Left renal pelvis (tissue), 4 donors: ENCODE data around the gene FOCAD. TPM values are rescaled to one million over a fixed set of nuclear protein-coding genes. Genes with fewer than 3 reads are reported as not detected.

Experiments
- DNase-seq, 4 donors: peaks; one replicate each; pipeline ENCODE4 v3.0.0-alpha.2; 2013; ENCODE audit warnings: low read depth in 4 of 4, low spot score in 3 of 4
- polyA plus RNA-seq, 4 donors: library from polyadenylated mRNA; unstranded; fragments of 120-200 nt; gene quantifications; one replicate each; pipeline ENCODE4 v1.2.1, GENCODE V29; 2013; ENCODE audit not compliant: insufficient read length in 4 of 4

The FOCAD gene
- polyA plus RNA-seq, 4 donors: 19.1 to 31.6 (median 29.3) TPM

- DNase-seq: no peak
Observed at GRCh38 chr9:20997503-20998076, 313.5 kb downstream of the FOCAD start.

DNA sequence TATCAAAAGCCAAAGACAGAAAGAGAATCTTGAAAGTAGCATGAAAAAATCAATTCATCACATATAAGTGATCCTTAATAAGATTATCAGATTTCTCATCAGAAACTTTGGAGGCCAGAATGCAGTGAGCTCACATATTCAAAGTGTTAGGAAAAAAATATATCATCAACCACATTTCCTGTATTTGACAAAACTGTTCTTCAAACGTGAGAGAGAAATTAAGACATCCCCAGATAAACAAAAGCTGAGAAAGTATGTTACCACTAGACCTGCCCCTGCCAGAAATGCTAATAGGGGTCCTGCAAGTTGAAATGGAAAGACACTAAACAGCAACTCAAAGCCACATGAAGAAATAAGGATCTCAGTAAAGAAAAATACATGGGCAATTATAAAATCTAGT is 317.5 kb downstream of the FOCAD start:
- no peak for DNase-seq

- no peak for DNase-seq
Observed at GRCh38 chr9:21002040-21002439, 318.0 kb downstream of the FOCAD start.

DNA sequence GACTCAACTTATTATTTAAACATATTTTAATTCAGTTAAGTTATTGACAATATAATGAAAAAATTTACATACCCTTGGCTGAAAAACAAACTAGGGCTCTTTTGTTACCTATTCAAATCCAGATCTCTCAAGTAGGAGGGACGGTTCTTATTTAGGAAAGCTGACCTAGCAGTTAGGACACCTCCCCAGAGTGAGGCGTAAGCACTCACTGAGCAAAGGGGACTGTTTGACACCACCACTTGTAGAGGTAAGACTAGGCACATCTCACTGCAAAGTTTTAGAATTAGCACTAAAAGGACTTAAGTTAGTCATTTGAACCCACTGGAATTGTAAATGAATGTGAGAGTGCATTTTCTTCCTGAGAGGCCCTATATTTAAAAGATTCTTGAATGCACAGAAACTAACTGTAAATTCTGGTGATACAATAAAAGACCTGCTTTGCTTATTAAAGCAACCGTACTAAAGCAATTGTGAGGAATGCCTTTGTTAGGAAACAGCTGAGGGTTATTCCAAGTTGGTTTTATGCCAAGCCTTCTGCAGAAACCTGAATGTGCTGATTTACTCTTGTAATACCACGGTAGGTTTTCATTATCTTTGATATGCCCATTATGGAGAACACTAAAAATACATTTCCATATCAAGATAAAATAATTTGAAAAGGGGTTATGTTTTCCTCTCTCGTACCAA is 331.2 kb downstream of the FOCAD start:
- DNase-seq: no peak

- DNase-seq: no peak
Observed at GRCh38 chr9:21015995-21016394, 331.9 kb downstream of the FOCAD start.

DNA sequence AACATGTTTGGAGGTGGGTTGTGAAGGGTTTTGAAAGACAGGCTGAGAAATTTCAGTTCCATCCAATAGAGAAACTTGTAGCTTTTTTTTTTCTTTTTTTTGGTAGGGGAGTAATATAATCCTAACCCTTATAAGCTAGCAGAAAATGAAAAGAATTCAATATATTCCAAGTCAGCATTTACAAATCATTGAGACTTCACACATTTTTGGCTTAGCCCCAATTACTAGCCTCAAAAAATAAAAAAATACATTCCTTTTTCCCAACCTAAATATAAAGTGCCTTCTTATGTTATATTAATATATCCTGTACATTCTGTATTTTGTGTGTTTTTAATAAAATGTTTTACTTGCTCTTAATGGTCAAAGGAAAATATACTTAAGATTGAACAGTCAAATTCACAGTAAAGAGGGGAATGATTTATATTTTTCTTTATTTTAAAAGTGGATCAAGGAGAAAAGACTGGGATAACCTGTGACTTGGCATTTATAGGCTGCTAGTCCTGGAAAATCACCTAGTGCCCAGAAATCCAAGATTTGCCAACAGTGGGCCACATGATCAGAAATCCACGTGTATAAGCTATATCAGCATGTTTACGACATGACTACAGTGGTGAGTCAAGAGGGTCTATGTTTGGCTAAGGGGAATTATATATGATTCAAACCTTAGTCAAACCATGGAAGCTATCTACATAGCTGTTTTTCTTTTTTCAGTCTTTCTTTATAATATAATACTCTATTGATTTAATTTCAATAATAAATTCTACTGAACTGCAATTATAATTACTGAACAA is 332.8 kb downstream of the FOCAD start:
- no peak for DNase-seq

DNA sequence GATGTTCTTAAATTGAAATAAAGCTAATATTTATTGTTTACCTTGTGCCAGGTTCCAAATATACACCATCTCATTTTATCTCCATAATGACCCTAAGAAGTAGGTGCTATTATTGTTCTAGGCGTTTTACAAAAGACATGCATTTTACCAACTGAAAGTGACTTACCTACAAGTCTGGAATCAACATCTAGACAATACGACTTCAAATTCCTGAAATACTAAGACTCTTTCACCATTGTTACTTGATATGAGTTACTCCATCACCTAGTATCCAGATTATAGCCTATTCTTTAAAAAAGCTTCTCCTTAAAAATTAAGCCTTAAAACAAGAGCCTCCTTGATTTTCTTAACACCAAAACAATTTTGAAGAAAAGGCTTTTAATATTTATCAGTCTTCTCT is 334.1 kb downstream of the FOCAD start:
- DNase-seq: no peak

- DNase-seq: no peak
Observed at GRCh38 chr9:21023861-21024260, 339.8 kb downstream of the FOCAD start.

DNA sequence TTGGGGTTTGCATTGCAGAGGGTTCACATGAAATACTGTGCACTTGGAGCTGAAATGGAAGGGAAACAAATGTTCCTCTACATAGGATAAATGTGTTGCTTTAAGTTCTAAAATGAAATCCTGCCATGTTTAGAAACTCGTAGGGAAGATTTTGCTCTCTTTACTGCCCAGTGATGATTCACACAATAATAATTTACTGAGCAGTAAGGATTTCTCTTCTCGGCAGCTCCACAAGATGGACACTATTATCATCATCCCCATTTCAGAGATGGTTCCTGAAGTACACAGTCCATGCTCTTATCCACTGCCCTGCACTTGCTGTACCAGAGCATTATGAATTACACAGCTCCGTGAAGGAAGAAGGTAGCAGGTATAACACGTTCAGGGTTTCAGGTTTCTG is 343.2 kb downstream of the FOCAD start:
- no peak for DNase-seq

GRCh38 chr9:21028466-21028865 is 344.4 kb downstream of the FOCAD start:
- DNase-seq: no peak

DNA sequence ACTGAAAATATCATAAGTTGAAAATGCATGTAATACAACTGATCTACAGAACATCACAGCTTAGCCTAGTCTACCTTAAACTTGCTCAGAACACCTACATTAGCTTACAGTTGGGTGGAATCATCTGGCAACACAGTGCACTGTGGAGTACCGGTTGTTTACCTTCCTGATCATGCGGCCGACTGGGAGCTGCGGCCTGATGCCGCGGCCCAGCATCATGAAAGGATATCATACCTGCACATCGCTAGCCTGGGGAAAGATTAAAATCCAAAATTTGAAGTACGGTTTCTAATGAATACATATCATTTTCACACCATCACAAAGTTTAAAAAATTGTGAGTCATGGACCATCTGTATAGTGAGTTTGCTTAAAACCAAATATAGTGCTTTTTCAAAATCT is 345.6 kb downstream of the FOCAD start:
- DNase-seq: no peak

GRCh38 chr9:21030389-21031035 is 346.5 kb downstream of the FOCAD start:
- DNase-seq: peak in 1 of 4 donors; percentile 8

GRCh38 chr9:21031091-21031807 is 347.2 kb downstream of the FOCAD start, which contains the start of gene HACD4:
TSS of gene HACD4 (minus strand) at chr9:21031640. CDS start at chr9:21031590, 50 bp downstream.
- DNase-seq: peak; percentile 21 to 38 (median 30)

- no peak for DNase-seq
Observed at GRCh38 chr9:21031808-21032183, 347.7 kb downstream of the FOCAD start.

- DNase-seq: no peak
Observed at GRCh38 chr9:21037278-21037677, 353.2 kb downstream of the FOCAD start.

- DNase-seq: no peak
Observed at GRCh38 chr9:21039302-21039701, 355.2 kb downstream of the FOCAD start.

DNA sequence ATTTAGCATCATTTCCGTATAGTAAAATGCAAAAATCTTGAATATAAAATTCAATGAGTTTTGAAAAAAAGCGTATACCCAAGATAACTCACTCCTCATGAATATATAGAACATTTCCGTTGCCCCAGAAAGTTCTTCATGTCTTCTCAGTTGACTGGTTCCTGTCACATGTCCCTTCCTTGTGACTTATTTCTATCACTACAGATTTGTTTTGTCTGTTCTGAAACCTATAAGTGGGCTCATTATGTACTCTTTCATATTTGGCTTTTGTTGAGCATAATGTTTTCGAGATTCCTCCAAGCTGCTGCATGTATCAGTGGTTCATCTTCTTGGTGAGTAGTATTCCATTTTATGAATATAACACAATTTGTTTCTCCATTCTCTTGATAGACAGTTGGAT is 358.4 kb downstream of the FOCAD start:
- DNase-seq: no peak

DNA sequence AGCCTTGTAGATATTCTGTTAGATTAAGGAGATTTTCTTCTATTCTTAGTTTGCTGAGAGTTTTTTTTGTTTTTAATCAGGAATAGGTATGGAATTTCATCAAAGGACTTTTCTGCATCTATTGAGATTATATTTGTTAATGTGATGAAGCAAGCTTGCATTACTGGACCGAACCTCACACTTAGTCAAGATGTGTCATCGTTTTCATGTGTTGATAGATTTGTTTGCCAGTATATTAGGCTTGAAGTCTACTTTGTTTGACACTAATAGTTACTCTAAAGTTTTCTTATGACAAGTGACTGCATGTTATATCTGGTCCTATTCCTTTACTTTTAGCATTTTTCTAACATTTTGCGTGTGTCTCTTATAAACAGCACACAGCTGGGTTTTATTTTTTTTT is 359.8 kb downstream of the FOCAD start:
- DNase-seq: no peak
